OCI-LY3 (cell line): ENCODE data around the gene MTFR1L.

Experiments used
- CTCF ChIP-seq: fragments of 200-600, 300-600 bp; sonication (generic); IDR thresholded peaks from 2 replicates; pipeline ENCODE4 v1.5.1; 2014; ENCODE audit warnings: antibody characterized with exemption, low read length, low read depth
- EZH2phosphoT487 ChIP-seq: fragments of 200-600 bp; shearing (Covaris generic); IDR thresholded peaks from 2 replicates; pipeline ENCODE4 v1.6.1; 2018; ENCODE audit warnings: antibody characterized with exemption, mixed run types, low read depth

- TF ChIP-seq CTCF (peak; percentile 22), EZH2phosphoT487 (no peak)
These were observed 5.9 kb upstream of the MTFR1L start for GRCh38 chr1:25813734-25814471.
